Motor neuron (in vitro differentiated cells): ENCODE data around the gene SAMD15. TPM values are rescaled to one million over a fixed set of nuclear protein-coding genes. Genes with fewer than 3 reads are reported as not detected.
"Not testable (repeated sequence)": the region's sequence is repeated elsewhere in the genome, so short reads cannot be mapped to it uniquely, and the experiment has no call there.

ENCODE experiments used
- ATAC-seq, 8 experiments: fragments of 200-7000 bp; cut with Tn5 transposase; replicated peaks in 6 of 8; 2 replicates each; pipeline ENCODE4 v1.8.0; 2021; ENCODE audit warnings: mild to moderate bottlenecking in 8 of 8, moderate library complexity in 8 of 8
- H3K27ac ChIP-seq, 2 donors: fragments of 250-450 bp; sonication (Bioruptor Pico); 2 replicates each; pipeline ENCODE4 v1.9.0; 2021; ENCODE audit warnings: antibody characterized with exemption in 2 of 2, mild to moderate bottlenecking in 2 of 2, moderate library complexity in 1 of 2
- H3K4me1 ChIP-seq, 2 donors: fragments of 250-450 bp; sonication (Bioruptor Pico); replicated peaks in 1 of 2; 2 replicates each; pipeline ENCODE4 v1.6.1; 2021; ENCODE audit warnings: antibody characterized with exemption in 2 of 2, mild to moderate bottlenecking in 2 of 2, moderate library complexity in 1 of 2
- H3K4me3 ChIP-seq, 5 donors: fragments of 250-450 bp; sonication (Bioruptor Pico); 2 replicates each; pipeline ENCODE4 v1.9.0; 2021; ENCODE audit warnings: antibody characterized with exemption in 5 of 5, mild to moderate bottlenecking in 5 of 5, moderate library complexity in 4 of 5
- WGBS, 10 experiments: fragments of 450-650 bp; shearing (Covaris generic); methylation state at CpG; one replicate each; pipeline ENCODE4 v1.0.0; 2022; 5-methylcytosine and 5-hydroxymethylcytosine counted together
- in situ Hi-C, 9 experiments: fragments of 400-800 bp; cut with MboI; loops; one replicate each; pipeline ENCODE4 v1.15.0; 2021; ENCODE audit warnings: low sequenced_read_pairs in 9 of 9, low pct_unique_long_range_greater_than_20kb in 2 of 9; ENCODE audit not compliant: unreplicated experiment in 9 of 9
- total RNA-seq, 8 experiments: library from RNA; unstranded; fragments of 300-600 nt; gene quantifications; 2 replicates each; pipeline versions ENCODE4 v1.2.3 to v1.2.4, GENCODE V29; 2022

SAMD15 gene
- total RNA-seq, 8 experiments from 2014 or later = 1.2 to 12.8 (median 3.4) TPM

DNA sequence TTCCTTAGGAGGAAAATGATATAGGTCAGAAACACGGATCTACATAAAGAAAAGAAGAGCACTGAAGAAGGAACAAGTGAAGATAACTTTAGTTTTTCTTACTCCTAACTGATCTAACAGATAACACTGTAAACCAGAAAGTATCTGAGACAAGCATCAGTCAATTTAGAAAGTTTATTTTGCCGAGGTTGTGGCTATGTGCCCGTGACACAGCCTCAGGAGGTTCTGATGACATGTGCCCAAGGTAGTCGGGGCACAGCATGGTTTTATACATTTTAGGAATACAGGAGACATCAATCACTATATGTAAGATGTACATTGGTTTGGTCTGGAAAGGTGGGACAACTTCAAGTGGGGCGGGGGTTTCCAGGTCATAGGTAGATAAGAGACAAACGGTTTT, 23.0 kb downstream of the SAMD15 start:
- Histone ChIP-seq H3K27ac (no peak overlapping the region), H3K4me3 (no peak overlapping the region), H3K4me1 (no peaks in the 10 kb centered on the region)
- WGBS, 10 experiments = 50 to 95% (median 71%) methylated on average over 1 to 6 of the region's 6 CpGs; no CpG with 5 or more reads in 1 of the 10 experiments
- no peak for ATAC-seq
- in situ Hi-C loops = no loop called here

DNA sequence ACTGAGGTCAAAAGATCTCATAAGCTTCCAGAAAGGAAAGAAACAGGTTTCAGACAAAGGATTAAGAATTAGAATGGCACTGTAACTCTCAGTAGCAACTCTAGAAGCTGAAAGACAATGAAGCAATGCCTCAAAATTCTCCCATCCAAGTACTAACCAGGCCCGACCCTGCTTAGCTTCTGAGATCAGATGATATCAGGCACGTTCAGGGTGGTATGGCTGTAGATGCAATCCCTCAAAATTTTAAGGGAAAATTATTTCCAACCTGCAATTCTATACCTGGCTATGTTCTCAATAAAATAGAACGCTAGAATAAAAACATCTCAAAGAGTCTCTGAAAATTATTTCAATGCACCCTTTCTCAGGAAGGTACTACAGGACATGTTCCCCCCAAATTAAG, 26.6 kb downstream of the SAMD15 start:
- H3K4me3 ChIP-seq = no peak overlapping the region
- H3K27ac ChIP-seq = no peak overlapping the region
- in situ Hi-C loops = no loop called here
- no peak for ATAC-seq
- WGBS, 10 experiments = 50 to 100% (median 78%) methylated on average over 1 to 3 of the region's 3 CpGs; no CpG with 5 or more reads in 1 of the 10 experiments
- H3K4me1 ChIP-seq = no peaks in the 10 kb centered on the region

- in situ Hi-C loops = no loop called here
- H3K4me1 ChIP-seq = no peaks in the 10 kb centered on the region
- H3K4me3 ChIP-seq = no peak overlapping the region
- no peak overlapping the region for H3K27ac ChIP-seq
- 33 to 100% (median 67%) methylated on average over 1 to 3 of the region's 3 CpGs; no CpG with 5 or more reads in 2 of the 10 experiments for WGBS, 10 experiments
- no peak for ATAC-seq
These were observed 28.9 kb downstream of the SAMD15 start for GRCh38 chr14:77406086-77406485.

DNA sequence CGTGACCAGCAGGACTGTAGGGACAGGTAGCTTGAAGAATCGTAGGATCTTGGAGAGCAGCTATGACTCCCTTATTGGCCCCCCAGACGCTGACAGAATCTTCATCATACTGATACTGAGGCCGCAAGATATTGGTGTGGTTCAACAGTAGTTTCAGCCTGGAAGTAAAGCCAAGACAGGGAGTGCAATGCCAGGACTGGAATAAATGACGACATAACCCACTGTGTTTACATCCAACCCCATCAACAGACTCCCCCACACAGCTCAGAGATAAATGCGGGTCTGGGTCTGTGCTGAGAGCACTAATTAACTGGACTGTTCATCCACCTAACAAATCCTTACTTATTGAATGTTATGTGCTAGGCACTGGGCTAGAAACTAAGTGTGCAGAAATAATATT, 29.5 kb downstream of the SAMD15 start:
- no peak overlapping the region for H3K27ac ChIP-seq
- 68 to 83% (median 78%) methylated on average over 1 to 5 of the region's 6 CpGs; no CpG with 5 or more reads in 4 of the 10 experiments for WGBS, 10 experiments
- no peak for ATAC-seq
- in situ Hi-C loops = no loop called here
- no peaks in the 10 kb centered on the region for H3K4me1 ChIP-seq
- H3K4me3 ChIP-seq = no peak overlapping the region

DNA sequence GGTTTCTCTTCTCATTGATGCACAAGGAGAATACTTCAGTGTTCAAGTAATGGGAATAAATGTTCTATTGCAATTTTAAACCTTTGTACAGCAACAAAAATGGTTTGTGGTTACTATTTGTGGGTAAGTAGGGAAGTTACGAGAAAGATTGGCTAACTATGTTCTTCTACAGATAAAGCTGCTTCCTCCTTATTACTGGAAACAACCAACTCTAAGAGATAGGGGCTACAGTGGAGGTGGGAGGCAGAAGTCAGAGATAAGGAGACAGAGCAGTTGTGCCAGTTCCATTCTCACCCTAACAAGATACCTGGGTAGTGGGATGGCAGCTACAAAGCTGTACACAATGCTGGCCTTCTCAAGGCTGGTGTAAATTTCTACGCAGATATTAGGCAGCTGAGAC, 30.0 kb downstream of the SAMD15 start:
- H3K4me1 ChIP-seq = no peaks in the 10 kb centered on the region
- 76 to 100% (median 93%) methylated on average over 1 to 2 of the region's 2 CpGs for WGBS, 10 experiments
- H3K27ac ChIP-seq = no peak overlapping the region
- in situ Hi-C loops = no loop called here
- no peak overlapping the region for H3K4me3 ChIP-seq
- ATAC-seq = no peak

GRCh38 chr14:77409131-77409533, 32.0 kb downstream of the SAMD15 start:
- ATAC-seq = peak in 3 of 8 experiments; percentile 37 to 57 (median 51)
- Histone ChIP-seq H3K4me3 (no peak overlapping the region), H3K27ac (no peak overlapping the region), H3K4me1 (no peaks in the 10 kb centered on the region)
- WGBS, 10 experiments = 0 to 83% (median 20%) methylated on average over 1 to 3 of the region's 3 CpGs; no CpG with 5 or more reads in 3 of the 10 experiments
- in situ Hi-C loops = no loop called here

- H3K4me1 ChIP-seq, ATAC-seq, in situ Hi-C loops, H3K27ac ChIP-seq, H3K4me3 ChIP-seq: not testable (repeated sequence)
- 47 to 98% (median 90%) methylated on average over 1 to 9 of the region's 10 CpGs; no CpG with 5 or more reads in 3 of the 10 experiments for WGBS, 10 experiments
These were observed 38.3 kb downstream of the SAMD15 start for GRCh38 chr14:77415403-77416030.

- H3K4me1 ChIP-seq, ATAC-seq, H3K4me3 ChIP-seq, in situ Hi-C loops, H3K27ac ChIP-seq: not testable (repeated sequence)
- WGBS, 10 experiments = 80 to 100% (median 100%) methylated on average over 1 of the region's 3 CpGs; no CpG with 5 or more reads in 4 of the 10 experiments
These were observed 38.9 kb downstream of the SAMD15 start for GRCh38 chr14:77416098-77416497.

- Histone ChIP-seq H3K27ac (no peak overlapping the region), H3K4me1 (no peaks in the 10 kb centered on the region), H3K4me3 (no peak overlapping the region)
- WGBS, 10 experiments = 20 to 100% (median 98%) methylated on average over 1 to 4 of the region's 8 CpGs
- in situ Hi-C loops = no loop called here
- no peak for ATAC-seq
These were observed 39.7 kb downstream of the SAMD15 start for GRCh38 chr14:77416836-77417235.

DNA sequence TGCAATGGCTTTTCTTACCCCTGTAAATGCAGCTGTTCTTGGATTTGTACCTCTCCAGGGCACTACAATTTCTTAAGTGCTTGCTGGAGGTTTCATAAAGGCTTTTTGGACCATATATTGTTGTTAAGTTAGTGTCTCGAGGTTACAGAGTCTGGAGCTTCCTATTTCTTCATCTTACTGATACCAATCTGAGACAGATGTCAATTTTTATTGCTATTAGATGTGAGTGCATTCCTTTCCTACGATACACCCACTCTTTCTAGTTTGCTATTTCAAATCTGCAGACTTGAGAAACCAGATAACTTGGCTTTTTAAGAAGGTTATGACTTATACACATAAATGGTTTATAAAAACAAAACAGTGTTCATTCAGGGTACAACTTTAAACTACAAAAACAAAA, 44.0 kb downstream of the SAMD15 start:
- no peak overlapping the region for H3K4me3 ChIP-seq
- no peak overlapping the region for H3K27ac ChIP-seq
- no peak for ATAC-seq
- in situ Hi-C loops = no loop called here
- H3K4me1 ChIP-seq = no peaks in the 10 kb centered on the region
- 0 to 83% (median 50%) methylated on average over 1 to 2 of the region's 2 CpGs for whole genome bisulfite sequencing, 10 experiments

- in situ Hi-C loops = no loop called here
- Histone ChIP-seq H3K4me3 (no peak within 1 kb of the TSS), H3K4me1 (no peaks in the 10 kb centered on the region), H3K27ac (no peak within 1 kb of the TSS)
- WGBS, 10 experiments = 80 to 100% (median 100%) methylated on average over 1 of the region's 1 CpG; no CpG with 5 or more reads in 5 of the 10 experiments
- no peak for ATAC-seq
These were observed 46.2 kb downstream of the SAMD15 start, which contains the start of gene NOXRED1 for GRCh38 chr14:77423423-77423822. Gene NOXRED1 (minus strand): TSS chr14:77423523. CDS start chr14:77422889, 634 bp downstream.

- no peak overlapping the region for H3K4me3 ChIP-seq
- no peak for ATAC-seq
- no peaks in the 10 kb centered on the region for H3K4me1 ChIP-seq
- H3K27ac ChIP-seq = no peak overlapping the region
- in situ Hi-C loops = no loop called here
- 80 to 100% (median 86%) methylated on average over 1 to 3 of the region's 3 CpGs; no CpG with 5 or more reads in 1 of the 10 experiments for WGBS, 10 experiments
These were observed 47.7 kb downstream of the SAMD15 start for GRCh38 chr14:77424862-77425261.

DNA sequence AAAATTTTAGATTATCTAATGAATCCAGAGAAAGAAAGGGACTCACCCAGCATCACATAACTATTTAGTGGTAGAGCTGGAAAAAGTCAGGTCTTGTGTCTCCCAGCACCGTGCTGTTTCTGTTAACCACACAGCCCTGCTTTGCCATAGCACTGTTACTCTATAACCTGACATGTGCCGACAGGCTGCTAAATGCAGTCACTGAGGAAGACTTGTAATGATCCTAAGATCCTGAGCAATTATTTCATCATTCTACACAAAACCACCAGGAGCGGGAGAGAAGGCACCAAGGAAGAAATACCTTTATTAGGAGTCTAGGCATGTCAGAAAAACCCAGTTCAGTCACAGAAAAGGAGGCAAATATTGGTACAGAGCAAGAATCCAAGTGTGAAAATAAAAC, 49.2 kb downstream of the SAMD15 start:
- no peaks in the 10 kb centered on the region for H3K4me1 ChIP-seq
- H3K4me3 ChIP-seq = no peak overlapping the region
- WGBS, 10 experiments = 86 to 100% (median 100%) methylated on average over 1 to 3 of the region's 3 CpGs; no CpG with 5 or more reads in 3 of the 10 experiments
- in situ Hi-C loops = no loop called here
- H3K27ac ChIP-seq = no peak overlapping the region
- ATAC-seq = no peak

- in situ Hi-C loops = no loop called here
- H3K4me3 ChIP-seq = no peak overlapping the region
- WGBS, 10 experiments = 90 to 100% (median 97%) methylated on average over 1 to 3 of the region's 3 CpGs; no CpG with 5 or more reads in 1 of the 10 experiments
- H3K4me1 ChIP-seq = no peaks in the 10 kb centered on the region
- no peak for ATAC-seq
- H3K27ac ChIP-seq = no peak overlapping the region
These were observed 58.9 kb downstream of the SAMD15 start for GRCh38 chr14:77436042-77436441.
